HepG2 (cell line): ENCODE data around the gene GDA. TPM values are rescaled to one million over a fixed set of nuclear protein-coding genes. Genes with fewer than 3 reads are reported as not detected.

ENCODE experiments used
- AKAP8 ChIP-seq: sonication (generic); formaldehyde crosslinking; IDR thresholded peaks from 2 replicates; pipeline ENCODE4 v1.5.1; 2020; ENCODE audit warnings: mild to moderate bottlenecking, missing genetic modification reagents
- CTCF ChIP-seq: sonication (generic); formaldehyde crosslinking; IDR thresholded peaks from 2 replicates; pipeline ENCODE4 v1.5.0; 2020; ENCODE audit warnings: mild to moderate bottlenecking, missing genetic modification reagents, moderate library complexity
- ETV5 ChIP-seq: IDR thresholded peaks from 2 replicates; pipeline ENCODE4 v1.6.1; 2018; ENCODE audit warnings: missing biosample characterization, missing genetic modification reagents, inconsistent platforms, borderline replicate concordance
- GFI1 ChIP-seq: sonication (generic); formaldehyde crosslinking; IDR thresholded peaks from 2 replicates; pipeline ENCODE4 v1.5.0; 2020; ENCODE audit warnings: missing genetic modification reagents, mild to moderate bottlenecking, borderline replicate concordance
- HOMEZ ChIP-seq: IDR thresholded peaks from 2 replicates; pipeline ENCODE4 v1.6.1; 2016; ENCODE audit warnings: low read depth
- NCOA1 ChIP-seq: sonication (generic); formaldehyde crosslinking; IDR thresholded peaks from 2 replicates; pipeline ENCODE4 v1.9.0; 2021; ENCODE audit warnings: missing genetic modification reagents
- RARA ChIP-seq: IDR thresholded peaks from 2 replicates; pipeline ENCODE4 v1.6.1; 2016; ENCODE audit warnings: missing genetic modification reagents, missing compliant biosample characterization
- TOPORS ChIP-seq: sonication (generic); formaldehyde crosslinking; IDR thresholded peaks from 2 replicates; pipeline ENCODE4 v1.8.0; 2023; ENCODE audit warnings: mild to moderate bottlenecking, missing genetic modification reagents
- ZBTB7B ChIP-seq: sonication (generic); formaldehyde crosslinking; IDR thresholded peaks from 2 replicates; pipeline ENCODE4 v1.4.0; 2020; ENCODE audit warnings: missing genetic modification reagents
- ZMAT3 ChIP-seq: sonication (generic); formaldehyde crosslinking; conservative IDR thresholded peaks from 2 replicates; pipeline ENCODE4 v1.7.0; 2021; ENCODE audit warnings: missing genetic modification reagents
- ZNF280B ChIP-seq: sonication (generic); formaldehyde crosslinking; IDR thresholded peaks from 2 replicates; pipeline ENCODE4 v1.5.0; 2020; ENCODE audit warnings: missing genetic modification reagents, mild to moderate bottlenecking, borderline replicate concordance
- ZNF281 ChIP-seq: sonication (generic); formaldehyde crosslinking; IDR thresholded peaks from 2 replicates; pipeline ENCODE4 v1.4.0; 2020; ENCODE audit warnings: missing genetic modification reagents, borderline replicate concordance
- ZNF660 ChIP-seq: sonication (generic); formaldehyde crosslinking; IDR thresholded peaks from 2 replicates; pipeline ENCODE4 v1.5.1; 2020; ENCODE audit warnings: mild to moderate bottlenecking, low read depth, missing genetic modification reagents, borderline replicate concordance
- ZNF740 ChIP-seq: sonication (generic); formaldehyde crosslinking; IDR thresholded peaks from 2 replicates; pipeline ENCODE4 v1.4.0; 2020; ENCODE audit warnings: missing genetic modification reagents
- ZNF773 ChIP-seq: sonication (generic); formaldehyde crosslinking; IDR thresholded peaks from 2 replicates; pipeline ENCODE4 v1.4.0; 2020; ENCODE audit warnings: missing genetic modification reagents, borderline replicate concordance
- polyA plus RNA-seq, 8 experiments: library from polyadenylated mRNA; depleted of rRNA in 3 of 8; stranded (reverse) in 7 of 8; unstranded in 1 of 8; fragments of >200 nt; fragmentation: Illumina TruSeq in 4 of 8; extraction: Trizol in 4 of 8; gene quantifications; 2 replicates each; pipeline versions ENCODE4 v1.2.1 to v1.2.3, GENCODE V29; 2011 to 2016; ENCODE audit warnings: low read depth in 4 of 8, missing spikeins in 1 of 8, mixed read lengths in 1 of 8; ENCODE audit not compliant: insufficient read depth in 1 of 8
- total RNA-seq, 5 experiments: library from RNA; depleted of rRNA; stranded (reverse); fragments of >200 nt; fragmentation: Illumina TruSeq; extraction: Trizol; gene quantifications; 2 replicates each; pipeline ENCODE4 v1.2.3, GENCODE V29; 2016; ENCODE audit warnings: low read depth in 1 of 5
- TF ChIP-seq, protein P1 (sequence below): sonication (generic); formaldehyde crosslinking; IDR thresholded peaks from 2 replicates; pipeline ENCODE4 v1.8.0; 2022; ENCODE audit warnings: low read depth, missing genetic modification reagents
- TF ChIP-seq, protein P2 (sequence below): IDR thresholded peaks from 2 replicates; pipeline ENCODE4 v1.6.1; 2016; ENCODE audit warnings: mild to moderate bottlenecking

Gene GDA
- total and polyA plus RNA-seq, 2 of the 13 experiments (the other 11 are each of a cell fraction or from before 2014, with no cell fraction given) = 0.15 to 0.99 TPM

DNA sequence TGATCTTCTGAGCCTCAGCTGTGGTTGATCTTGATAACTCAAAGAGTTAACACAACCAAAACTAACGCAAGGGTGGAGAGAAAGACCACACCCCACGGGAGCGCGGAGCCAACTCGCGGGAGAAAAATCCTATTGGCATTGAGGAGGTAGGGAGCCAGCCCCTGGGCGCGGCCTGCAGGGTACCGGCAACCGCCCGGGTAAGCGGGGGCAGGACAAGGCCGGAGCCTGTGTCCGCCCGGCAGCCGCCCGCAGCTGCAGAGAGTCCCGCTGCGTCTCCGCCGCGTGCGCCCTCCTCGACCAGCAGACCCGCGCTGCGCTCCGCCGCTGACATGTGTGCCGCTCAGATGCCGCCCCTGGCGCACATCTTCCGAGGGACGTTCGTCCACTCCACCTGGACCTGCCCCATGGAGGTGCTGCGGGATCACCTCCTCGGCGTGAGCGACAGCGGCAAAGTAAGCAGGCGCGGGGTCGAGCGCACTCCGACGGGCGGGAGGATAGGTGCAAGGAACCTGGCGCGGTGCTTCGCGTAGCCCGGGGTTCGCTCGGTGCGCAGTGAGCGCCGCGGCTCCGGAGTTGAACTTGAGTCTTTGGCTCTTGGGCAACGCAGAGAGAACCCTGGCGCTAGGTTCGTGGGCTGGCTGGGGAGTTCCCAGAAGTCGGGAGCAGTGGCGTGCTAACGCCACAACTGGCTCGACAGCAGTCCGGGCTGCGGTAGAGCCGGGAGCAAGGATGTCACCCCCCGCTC is at the start of gene GDA (continued):
- TF ChIP-seq ZNF280B (CRISPR knock-in tag) (peak; percentile 87), ZBTB7B (CRISPR knock-in tag) (peak; percentile 59; the same call in 1 of the 2 replicates), ZNF740 (CRISPR knock-in tag) (no peak), HOMEZ (CRISPR knock-in tag) (no peak), ZNF660 (no peak), ETV5 (CRISPR knock-in tag) (peak; percentile 34; the same call in 1 of the 2 replicates), NCOA1 (CRISPR knock-in tag) (no peak), ZMAT3 (CRISPR knock-in tag) (peak; percentile 95), ZNF773 (CRISPR knock-in tag) (0 out of 2 replicates have a peak, but pooled peaks have one; percentile 76), AKAP8 (CRISPR knock-in tag) (0 out of 2 replicates have a peak, but pooled peaks have one; percentile 40), RARA (CRISPR knock-in tag) (peak; percentile 5; the same call in 1 of the 2 replicates), CTCF (CRISPR knock-in tag) (peak; percentile 48), TOPORS (0 out of 2 replicates have a peak, but pooled peaks have one; percentile 28), GFI1 (peak; percentile 29; the same call in 1 of the 2 replicates), ZNF281 (CRISPR knock-in tag) (no peak)
- TF ChIP-seq, protein P1, sequence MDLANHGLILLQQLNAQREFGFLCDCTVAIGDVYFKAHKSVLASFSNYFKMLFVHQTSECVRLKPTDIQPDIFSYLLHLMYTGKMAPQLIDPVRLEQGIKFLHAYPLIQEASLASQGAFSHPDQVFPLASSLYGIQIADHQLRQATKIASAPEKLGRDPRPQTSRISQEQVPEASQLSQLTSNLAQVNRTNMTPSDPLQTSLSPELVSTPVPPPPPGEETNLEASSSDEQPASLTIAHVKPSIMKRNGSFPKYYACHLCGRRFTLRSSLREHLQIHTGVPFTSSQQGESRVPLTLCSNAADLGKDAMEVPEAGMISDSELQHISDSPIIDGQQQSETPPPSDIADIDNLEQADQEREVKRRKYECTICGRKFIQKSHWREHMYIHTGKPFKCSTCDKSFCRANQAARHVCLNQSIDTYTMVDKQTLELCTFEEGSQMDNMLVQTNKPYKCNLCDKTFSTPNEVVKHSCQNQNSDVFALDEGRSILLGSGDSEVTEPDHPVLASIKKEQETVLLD = no peak
- TF ChIP-seq, protein P2, sequence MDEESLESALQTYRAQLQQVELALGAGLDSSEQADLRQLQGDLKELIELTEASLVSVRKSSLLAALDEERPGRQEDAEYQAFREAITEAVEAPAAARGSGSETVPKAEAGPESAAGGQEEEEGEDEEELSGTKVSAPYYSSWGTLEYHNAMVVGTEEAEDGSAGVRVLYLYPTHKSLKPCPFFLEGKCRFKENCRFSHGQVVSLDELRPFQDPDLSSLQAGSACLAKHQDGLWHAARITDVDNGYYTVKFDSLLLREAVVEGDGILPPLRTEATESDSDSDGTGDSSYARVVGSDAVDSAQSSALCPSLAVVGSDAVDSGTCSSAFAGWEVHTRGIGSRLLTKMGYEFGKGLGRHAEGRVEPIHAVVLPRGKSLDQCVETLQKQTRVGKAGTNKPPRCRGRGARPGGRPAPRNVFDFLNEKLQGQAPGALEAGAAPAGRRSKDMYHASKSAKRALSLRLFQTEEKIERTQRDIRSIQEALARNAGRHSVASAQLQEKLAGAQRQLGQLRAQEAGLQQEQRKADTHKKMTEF (CRISPR knock-in tag) = peak; percentile 51; the same call in 1 of the 2 replicates
